Measurements from ENCODE around the gene MAGED2.
"Not testable (repeated sequence)": the region's sequence is repeated elsewhere in the genome, so short reads cannot be mapped to it uniquely, and the experiment has no call there.

The MAGED2 gene

DNA sequence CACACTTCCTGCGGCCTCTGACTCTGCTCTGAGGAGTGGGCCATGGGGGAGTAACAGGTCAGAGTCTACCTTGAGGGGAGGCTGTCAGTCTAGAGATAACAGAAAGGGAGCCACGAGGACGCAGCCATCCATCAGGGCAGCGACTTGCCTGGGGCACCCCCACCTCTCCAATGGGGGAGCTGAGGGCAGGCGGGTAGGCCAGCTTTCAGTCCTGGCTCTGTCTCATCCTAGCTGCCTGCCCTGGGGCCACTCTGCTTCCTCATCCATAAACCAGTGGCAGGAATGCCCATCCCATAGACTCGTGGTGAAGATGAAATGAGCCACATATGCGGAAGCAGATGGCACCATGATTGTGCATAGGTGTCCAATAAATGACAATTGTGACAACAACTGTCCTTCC, 13.2 kb downstream of the MAGED2 start:
- DNase-seq = no peak

DNA sequence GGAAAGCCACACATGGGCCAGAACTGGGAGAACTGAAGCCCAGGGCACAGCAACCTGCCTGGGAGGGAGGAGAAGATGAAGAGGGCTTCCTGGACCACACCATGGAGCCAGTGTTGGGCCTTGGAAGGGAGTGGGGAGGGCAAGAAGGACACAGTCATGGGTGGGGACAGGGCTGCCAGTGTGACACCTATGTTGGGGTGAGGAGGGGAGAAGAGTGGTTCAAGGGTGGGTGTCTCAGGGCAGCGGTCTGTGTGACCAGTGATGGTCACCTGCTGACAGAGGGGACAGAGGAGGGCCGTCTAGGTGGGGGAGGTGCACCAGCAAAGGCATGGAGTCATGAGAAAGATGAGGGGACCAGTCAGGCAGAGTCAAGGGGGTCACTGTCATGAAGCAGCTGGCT, 13.8 kb downstream of the MAGED2 start:
- DNase-seq = no peak

DNA sequence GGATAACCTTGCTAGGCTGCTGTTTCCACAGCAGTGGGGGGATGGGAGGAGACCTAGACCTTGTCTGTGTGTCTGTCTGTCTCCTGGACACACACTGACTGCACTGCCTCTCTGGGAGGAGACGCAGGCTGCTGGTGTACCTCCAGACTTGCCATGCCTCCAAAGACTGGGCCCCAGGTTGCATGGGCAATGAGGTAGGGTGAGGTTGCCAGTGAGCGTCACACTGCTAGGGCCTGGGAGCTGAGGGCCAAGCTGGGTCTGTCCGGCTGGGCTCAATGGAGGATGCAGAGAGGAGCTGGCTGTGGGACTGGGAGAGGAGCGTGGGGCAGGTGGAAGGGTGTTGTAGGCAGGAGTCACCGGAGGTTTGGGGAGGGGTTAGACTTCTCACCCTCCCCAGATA, 16.6 kb downstream of the MAGED2 start:
- DNase-seq = no peak

DNA sequence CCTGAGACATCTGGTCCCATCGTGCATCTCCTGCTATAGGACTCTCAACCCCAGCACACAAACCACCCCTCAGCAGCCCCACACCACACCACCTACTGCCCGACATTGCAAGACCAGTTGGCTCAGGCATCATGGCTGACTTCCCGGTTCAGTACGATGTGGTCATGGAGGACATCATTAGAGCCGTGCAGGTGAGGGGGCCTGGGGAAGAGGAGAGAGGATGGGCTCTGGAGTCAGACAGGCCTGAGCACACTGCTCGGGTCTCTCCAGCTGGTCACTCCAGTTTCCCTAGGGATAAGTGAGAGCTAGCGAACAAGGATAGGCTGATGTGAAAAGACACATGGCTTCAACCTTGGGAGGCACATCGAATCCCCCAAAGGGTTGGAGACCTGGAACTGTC, 17.2 kb downstream of the MAGED2 start:
- no peak for DNase-seq

DNA sequence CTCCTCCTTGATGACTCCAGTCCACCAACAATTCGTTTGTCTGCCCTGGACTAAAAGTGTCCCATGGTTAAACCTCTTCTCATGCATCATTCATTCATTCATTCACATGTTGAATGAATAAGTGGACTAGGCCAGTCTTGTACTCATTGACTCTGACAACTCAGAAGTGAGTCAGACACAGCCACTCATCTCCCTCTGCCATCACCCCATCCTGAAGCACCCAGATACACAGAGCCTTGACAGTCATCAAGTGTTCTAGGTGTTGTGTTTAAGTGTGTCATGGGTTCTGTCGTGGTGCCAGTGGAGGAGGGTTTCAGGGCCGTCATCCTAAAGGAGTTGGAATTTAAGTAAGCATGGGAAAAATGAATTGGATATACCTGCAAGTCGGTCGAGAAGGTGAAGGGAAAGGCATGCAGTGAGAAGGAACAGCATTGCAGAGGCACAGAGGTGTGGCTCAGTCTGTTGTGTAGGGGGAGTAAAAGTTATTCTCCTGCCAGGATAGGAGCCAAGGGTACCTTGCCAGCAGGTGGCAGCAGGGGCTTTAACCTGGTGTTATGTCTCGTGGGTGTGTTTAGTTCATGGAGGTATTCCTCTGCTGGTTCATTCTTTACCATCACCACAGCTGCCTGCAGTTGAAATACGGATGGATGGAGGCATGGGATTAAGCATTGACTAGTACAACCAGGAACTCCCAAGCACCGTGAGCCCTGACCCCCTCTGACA, 18.3 kb downstream of the MAGED2 start:
- no peak for DNase-seq

DNA sequence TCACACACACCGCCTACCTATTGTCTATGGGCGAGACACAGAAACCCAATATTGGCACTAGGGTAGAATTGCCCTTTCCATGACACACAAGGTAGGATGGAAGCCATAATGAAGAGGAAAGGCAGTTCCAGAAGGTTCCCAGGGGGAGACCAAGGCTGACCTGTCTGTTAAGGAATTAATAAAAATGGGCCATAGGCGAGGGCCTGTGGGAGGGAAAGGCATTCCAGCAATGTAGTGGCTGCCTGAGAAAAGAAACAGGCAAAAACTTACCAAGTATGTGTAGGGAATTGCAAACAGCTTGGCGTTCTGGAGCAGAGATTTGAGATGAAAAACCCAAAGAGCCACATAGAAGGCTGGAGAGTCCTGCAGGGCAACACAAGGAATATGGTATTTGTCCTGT, 19.1 kb downstream of the MAGED2 start:
- no peak for DNase-seq

DNA sequence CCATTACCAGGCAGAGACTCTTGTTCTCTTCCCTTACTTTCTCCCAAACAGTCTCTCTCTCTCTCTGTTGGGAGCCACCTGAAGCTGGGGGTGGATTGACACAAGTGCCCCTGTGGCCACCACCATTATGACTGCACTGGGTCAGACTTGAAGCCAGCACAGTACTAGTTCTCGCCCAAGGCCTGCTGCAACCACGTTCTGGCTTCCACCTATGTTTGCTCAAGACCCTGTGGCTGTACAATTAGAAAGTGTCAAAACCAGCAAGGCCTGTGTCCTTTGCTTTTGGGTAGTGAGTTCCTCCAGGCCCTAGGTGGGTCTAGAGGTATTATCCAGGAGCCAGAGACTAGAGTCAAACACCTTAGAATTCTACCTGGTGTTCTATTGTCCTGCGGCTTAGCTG, 31.0 kb downstream of the MAGED2 start:
- DNase-seq = no peak

DNA sequence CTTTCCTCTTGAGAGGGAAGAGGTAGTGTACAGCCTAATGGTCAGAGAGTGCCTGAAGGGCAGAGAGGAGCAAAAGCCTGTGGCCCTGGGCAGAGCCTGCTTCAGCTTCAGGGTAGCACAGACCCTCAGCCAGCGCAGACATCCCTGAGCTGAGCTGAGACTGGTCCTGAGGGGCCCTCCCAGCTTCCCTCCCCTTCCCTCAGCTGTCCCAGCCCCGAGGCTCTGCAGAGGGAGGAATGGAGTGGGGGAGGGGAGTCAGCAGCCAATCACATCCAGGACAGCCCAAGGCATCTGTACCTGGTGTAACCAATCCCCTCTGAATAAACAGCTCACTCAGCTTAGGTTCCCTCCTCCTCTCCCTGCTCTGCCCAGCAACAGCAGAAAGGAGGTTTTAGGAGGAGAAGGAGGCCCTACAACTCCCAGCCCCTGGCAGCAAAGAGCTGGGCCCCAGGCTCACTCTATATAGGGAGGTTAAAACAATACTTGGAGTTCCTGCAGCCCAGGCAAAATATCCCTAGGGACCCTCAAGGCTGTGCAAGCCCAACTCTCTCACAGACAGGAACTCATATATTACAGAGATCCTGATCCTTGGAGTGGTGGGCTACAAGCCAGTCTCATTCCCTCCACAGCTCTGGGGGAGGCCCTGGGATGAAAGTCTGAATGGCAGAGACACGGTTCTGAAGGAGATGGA, 33.8 kb downstream of the MAGED2 start:
- DNase-seq = not testable (repeated sequence)

DNA sequence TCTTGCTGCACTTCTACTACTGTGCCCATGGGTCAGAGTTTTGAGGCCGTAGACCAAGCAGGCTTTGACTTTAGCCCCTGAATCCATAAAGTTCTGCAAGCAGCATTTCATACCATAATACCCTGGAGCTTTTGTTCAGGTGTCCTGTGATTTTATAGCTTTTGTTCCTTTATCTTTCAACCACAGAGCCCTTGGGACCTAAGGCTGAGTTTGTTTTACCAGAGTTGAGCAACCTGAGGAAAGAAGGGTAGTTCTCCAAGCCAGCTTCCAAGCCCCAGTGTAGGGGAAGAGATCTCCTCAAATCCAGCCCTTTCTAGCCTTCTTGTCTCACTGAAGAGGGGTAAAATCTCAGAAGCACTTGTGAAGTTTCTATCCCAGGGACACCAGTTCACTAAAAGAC, 35.1 kb downstream of the MAGED2 start:
- DNase-seq = no peak

DNA sequence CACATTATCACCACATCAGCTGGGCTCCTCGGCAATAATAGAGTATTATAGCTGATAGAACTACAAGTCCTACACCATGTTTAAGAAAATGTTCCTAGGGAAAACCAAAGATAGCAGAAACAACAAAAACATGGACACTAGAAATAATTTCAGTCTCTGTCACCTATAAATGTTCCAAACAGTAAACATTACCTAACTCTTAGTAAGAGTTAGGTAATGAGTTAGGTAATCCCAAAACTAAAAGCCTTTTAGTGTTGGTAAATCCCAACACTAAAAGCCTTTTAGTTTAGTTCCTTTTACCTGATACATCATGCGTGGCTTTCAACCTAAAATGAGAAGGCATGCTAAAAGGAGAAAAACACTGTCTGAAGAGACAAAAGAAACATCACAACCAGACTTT, 35.5 kb downstream of the MAGED2 start:
- no peak for DNase-seq

DNA sequence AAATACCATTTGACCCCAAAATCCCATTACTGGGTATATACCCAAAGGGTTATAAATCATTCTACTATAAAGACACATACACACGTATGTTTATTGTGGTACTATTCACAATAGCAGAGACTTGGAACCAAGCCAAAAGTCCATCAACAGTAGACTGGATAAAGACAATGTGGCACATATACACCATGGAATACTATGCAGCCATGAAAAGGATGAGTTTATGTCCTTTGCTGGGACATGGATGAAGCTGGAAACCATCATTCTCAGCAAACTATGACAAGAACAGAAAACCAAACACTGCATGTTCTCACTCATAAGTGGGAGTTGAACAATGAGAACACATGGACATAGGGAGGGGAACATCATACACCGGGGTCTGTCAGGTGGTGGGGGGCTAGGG, 40.2 kb downstream of the MAGED2 start:
- DNase-seq = not testable (repeated sequence)

DNA sequence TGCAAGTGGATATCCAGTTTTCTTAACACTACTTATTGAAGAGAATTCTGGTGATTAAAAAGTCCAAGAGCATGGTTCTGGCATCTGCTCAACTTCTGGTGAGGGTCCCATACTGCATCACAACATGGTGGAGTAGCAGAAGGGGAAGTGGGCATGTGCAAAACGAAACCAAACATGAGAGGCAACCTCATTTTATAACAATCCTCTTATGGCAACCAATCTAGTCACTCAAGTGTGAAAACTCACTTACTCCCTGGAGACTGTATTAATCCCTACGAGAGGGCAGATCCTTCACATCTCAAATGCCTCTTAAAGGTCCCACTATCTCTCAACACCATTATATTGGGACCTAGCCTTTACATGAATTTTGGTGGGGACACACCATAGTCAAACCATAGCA, 57.7 kb downstream of the MAGED2 start:
- DNase-seq = no peak
